Pancreas (tissue), 10 donors: ENCODE results near the gene EFEMP2. TPM values are rescaled to one million over a fixed set of nuclear protein-coding genes. Genes with fewer than 3 reads are reported as not detected.
"Not testable (repeated sequence)": the region's sequence is repeated elsewhere in the genome, so short reads cannot be mapped to it uniquely, and the experiment has no call there.

ENCODE experiments used
- ATAC-seq, 4 donors: fragments of 200-7000 bp; cut with Tn5 transposase; one replicate each; pipeline versions ENCODE4 v1.8.0 to v1.9.1; 2020; ENCODE audit warnings: mild to moderate bottlenecking in 4 of 4, moderate library complexity in 4 of 4
- DNase-seq, 6 donors: peaks; one replicate each; pipeline ENCODE4 v3.0.0-alpha.2; 2020
- FAIRE-seq: peaks from 2 replicates; lab custom pipeline; 2012; peaks lifted over from hg19 to GRCh38; lab: Jason Lieb, UNC
- H3K27ac ChIP-seq, 4 donors: fragments of 200-600 bp; sonication (generic); 1 replicate in 3 of 4; 2 replicates in 1 of 4; pipeline versions ENCODE4 v1.5.0 to v1.8.0; 2020
- H3K27me3 ChIP-seq, 4 donors: fragments of 200-600 bp; one replicate each; pipeline ENCODE4 v1.8.0; 2021
- H3K36me3 ChIP-seq, 3 donors: fragments of 200-600 bp; sonication (generic) in 1 of 3; one replicate each; pipeline versions ENCODE4 v1.5.0 to v1.8.0; 2020 to 2021
- H3K4me1 ChIP-seq, 3 donors: fragments of 200-600 bp; one replicate each; pipeline ENCODE4 v1.8.0; 2021
- H3K4me3 ChIP-seq, 4 donors: fragments of 200-600 bp; sonication (generic) in 2 of 4; one replicate each; pipeline versions ENCODE4 v1.5.0 to v1.8.0; 2020 to 2021
- H3K9me3 ChIP-seq, 4 donors: fragments of 200-600 bp; one replicate each; pipeline ENCODE4 v1.8.0; 2021
- CTCF ChIP-seq, 4 donors: fragments of 200-600 bp; sonication (generic) in 3 of 4; IDR thresholded peaks; one replicate each; pipeline versions ENCODE4 v1.5.0 to v1.8.0; 2021; ENCODE audit warnings: antibody characterized with exemption in 4 of 4
- WGBS, 2 donors: extraction: QIAGEN DNeasy Blood & Tissue Kit; methylation state at CpG; one replicate each; pipeline ENCODE4 v1.1.7; 2013; 5-methylcytosine and 5-hydroxymethylcytosine counted together
- intact Hi-C, 3 donors: fragments of 100-400 bp; cut with DNase I; formaldehyde crosslinking; loops; one replicate each; pipeline versions ENCODE4 v1.11.1 to v1.14.2; 2022
- polyA plus RNA-seq, 2 donors: library from polyadenylated mRNA; stranded (reverse); fragments of 200-250 nt; gene quantifications; one replicate each; pipeline ENCODE4 v1.2.3, GENCODE V29; 2013
- total RNA-seq, 6 donors: library from RNA; stranded (reverse); fragmentation: NEBNext Ultra II Directional in 4 of 6; extraction: Animal tissue kit (Norgen Biotek cat#: 25700) in 4 of 6; gene quantifications; one replicate each; pipeline versions ENCODE4 v1.2.1 to v1.2.4, GENCODE V29; 2021 to 2023
- donor health status: healthy with polysubstance abuse.
- donor health status: DM: no; HTN: no; CAD: no; lungs with moderate emphysema.
- donor health status: DM: no; HTN: no; CAD: no.
- donor health status: control.
- donor health status: control.
- donor health status: Bipolar disorder and iron deficiency.
- donor health status: DM: yes; HTN: yes; CAD: no.
- donor health status: DM: no; HTN: no; CAD: no.
- donor health status: DM: no; HTN: no; CAD: no.
- donor health status: DM: yes; HTN: yes; CAD: no.

The EFEMP2 gene
- total and polyA plus RNA-seq, 8 donors = 11.3 to 51.0 (median 18.8) TPM

DNA sequence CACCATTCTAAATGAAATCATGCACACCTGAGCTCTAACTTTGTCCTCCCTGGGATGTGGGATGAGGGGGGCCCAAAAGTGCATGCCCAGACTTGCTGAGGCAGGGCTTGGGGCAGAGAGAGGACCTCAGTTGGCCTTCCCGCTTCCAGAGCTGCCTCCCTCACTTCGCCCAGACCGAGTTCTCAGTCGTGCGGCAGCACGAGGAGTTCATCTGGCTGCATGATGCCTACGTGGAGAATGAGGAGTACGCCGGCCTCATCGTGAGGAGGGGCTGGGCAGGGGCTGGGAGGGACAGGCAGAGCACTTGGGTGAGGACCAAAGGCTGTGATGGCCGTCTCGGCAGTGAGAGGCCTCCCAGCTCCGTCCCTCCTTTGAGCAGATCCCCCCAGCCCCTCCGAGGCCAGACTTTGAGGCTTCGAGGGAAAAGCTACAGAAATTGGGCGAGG, 22.8 kb downstream of the EFEMP2 start:
- no peak for TF ChIP-seq CTCF (IDR thresholded peaks at IDR 0.05)
- Histone ChIP-seq H3K4me1 (no peaks in the 10 kb centered on the region), H3K27me3 (no peaks in the 10 kb centered on the region), H3K9me3 (no peaks in the 10 kb centered on the region), H3K4me3 (no peak overlapping the region), H3K36me3 (peaks cover 0 to 4% (median 1%) of the 10 kb centered on the region in 3 donors), H3K27ac (no peak overlapping the region)
- 50 to 54% methylated on average over 16 of the region's 16 CpGs for WGBS, 2 donors
- FAIRE-seq (no peak), ATAC-seq (no peak), DNase-seq (peak in 1 of 6 donors; percentile 59)
- intact Hi-C loops = no loop called here

DNA sequence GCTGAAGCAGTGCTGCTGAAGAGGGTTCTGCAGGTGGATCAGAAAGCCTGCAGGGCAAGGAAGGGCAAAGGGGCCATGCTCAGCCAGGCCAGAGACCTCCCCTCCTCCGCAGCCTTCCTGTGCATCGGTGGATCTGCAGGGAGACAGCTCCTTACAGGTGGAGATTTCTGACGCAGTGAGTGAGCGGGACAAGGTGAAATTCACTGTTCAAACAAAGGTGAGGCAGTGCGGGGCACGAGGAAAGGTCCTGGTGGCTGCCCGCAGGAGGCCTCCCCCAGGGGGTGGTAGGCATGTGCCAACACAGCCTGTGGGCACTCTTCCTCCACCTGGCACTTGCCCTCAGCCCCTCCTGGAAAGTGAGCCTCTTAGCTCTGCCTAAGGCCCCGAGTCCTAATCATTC, 23.2 kb downstream of the EFEMP2 start:
- 44 to 53% methylated on average over 8 of the region's 8 CpGs for WGBS, 2 donors
- no peaks in the 10 kb centered on the region for H3K36me3 ChIP-seq
- H3K27ac ChIP-seq = no peak overlapping the region
- H3K27me3 ChIP-seq = no peaks in the 10 kb centered on the region
- ATAC-seq = no peak
- no peak for DNase-seq
- H3K9me3 ChIP-seq = no peaks in the 10 kb centered on the region
- H3K4me3 ChIP-seq = no peak overlapping the region
- intact Hi-C loops = no loop called here
- FAIRE-seq = no peak
- no peak for TF ChIP-seq CTCF (IDR thresholded peaks at IDR 0.05)
- H3K4me1 ChIP-seq = no peaks in the 10 kb centered on the region

- intact Hi-C loops, H3K9me3 ChIP-seq, H3K36me3 ChIP-seq, H3K27me3 ChIP-seq, H3K4me1 ChIP-seq, DNase-seq, H3K4me3 ChIP-seq, ATAC-seq, FAIRE-seq, H3K27ac ChIP-seq: not testable (repeated sequence)
- WGBS, 2 donors = 58 to 61% methylated on average over 7 of the region's 7 CpGs
These were observed 23.9 kb downstream of the EFEMP2 start for GRCh38 chr11:65848693-65849092.

DNA sequence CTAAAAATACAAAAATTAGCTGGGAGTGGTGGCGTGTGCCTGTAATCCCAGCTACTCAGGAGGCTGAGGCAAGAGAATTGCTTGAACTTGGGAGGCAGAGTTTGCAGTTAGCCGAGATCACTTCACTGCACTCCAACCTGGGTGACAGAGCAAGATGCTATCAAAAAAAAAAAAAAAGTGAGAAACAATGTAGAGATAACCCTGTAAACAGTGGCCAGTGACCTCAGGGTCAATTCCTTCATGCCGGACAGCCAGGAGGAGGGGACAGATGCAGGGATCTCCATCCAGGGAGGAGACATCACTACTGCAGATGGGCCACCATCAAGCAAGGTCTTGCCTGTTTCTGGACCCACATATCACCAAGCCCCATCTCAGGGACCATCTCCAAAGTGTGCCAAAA, 24.9 kb downstream of the EFEMP2 start:
- FAIRE-seq (no peak), DNase-seq (no peak), ATAC-seq (no peak)
- no peak for TF ChIP-seq CTCF (IDR thresholded peaks at IDR 0.05)
- intact Hi-C loops = no loop called here
- no peaks in the 10 kb centered on the region for H3K27me3 ChIP-seq
- 81 to 82% methylated on average over 3 of the region's 3 CpGs for WGBS, 2 donors
- H3K9me3 ChIP-seq = no peaks in the 10 kb centered on the region
- H3K4me3 ChIP-seq = no peak overlapping the region
- no peaks in the 10 kb centered on the region for H3K36me3 ChIP-seq
- H3K4me1 ChIP-seq = no peaks in the 10 kb centered on the region
- H3K27ac ChIP-seq = no peak overlapping the region

GRCh38 chr11:65844231-65844872, 28.2 kb downstream of the EFEMP2 start:
- Histone ChIP-seq H3K36me3 (no peaks in the 10 kb centered on the region), H3K9me3 (no peaks in the 10 kb centered on the region), H3K27me3 (no peaks in the 10 kb centered on the region), H3K4me3 (no peak overlapping the region), H3K27ac (no peak overlapping the region), H3K4me1 (no peaks in the 10 kb centered on the region)
- DNase-seq = no peak
- TF ChIP-seq CTCF (IDR thresholded peaks at IDR 0.05) = no peak
- intact Hi-C loops = no loop called here
- ATAC-seq = peak in 1 of 4 donors; percentile 25
- no peak for FAIRE-seq
- 71 to 77% methylated on average over 10 of the region's 10 CpGs for WGBS, 2 donors
